Endothelial cell of umbilical vein (primary cell): Measurements from ENCODE around the gene FCN1. TPM values are rescaled to one million over a fixed set of nuclear protein-coding genes. Genes with fewer than 3 reads are reported as not detected.
A peak's percentile ranks its signal among the peaks of the same experiment; 100 is the strongest.

Experiments used
- BruUV-seq: library from RNA; stranded (reverse); fragments of 400-500 nt; replicated peaks from 2 replicates; lab custom pipeline; 2021; lab: Mats Ljungman, UMichigan
- CTCF ChIA-PET: fragments of 300-600, 350-600 bp; sonication (Branson Sonifier 250); formaldehyde crosslinking; loops from one replicate; lab custom pipeline; 2021; ENCODE audit warnings: antibody characterized with exemption, inconsistent platforms; lab: Charles Lee
- POLR2A ChIA-PET: fragments of 300-600, 350-600 bp; sonication (Branson Sonifier 250); formaldehyde crosslinking; loops from one replicate; lab custom pipeline; 2021; ENCODE audit warnings: antibody characterized with exemption, inconsistent platforms; lab: Charles Lee
- DNase-seq: peaks from one replicate; pipeline ENCODE4 v3.0.0-alpha.2; 2011; ENCODE audit warnings: low read depth, low spot score
- FAIRE-seq: peaks from 2 replicates; lab custom pipeline; 2011; peaks lifted over from hg19 to GRCh38; lab: Jason Lieb, UNC
- H2AFZ ChIP-seq: 2 replicates; pipeline ENCODE4 v1.6.0; 2012; ENCODE audit warnings: low read depth, low read length, control low read depth, inconsistent platforms
- H3K27ac ChIP-seq: 2 replicates; pipeline ENCODE4 v1.5.1; 2011; ENCODE audit warnings: low read depth, mild to moderate bottlenecking, control low read depth, low read length, moderate library complexity; ENCODE audit not compliant: insufficient read depth
- H3K27me3 ChIP-seq, 2 experiments: 2 replicates each; pipeline versions ENCODE4 v1.6.0 to v1.6.1; 2011; ENCODE audit warnings: low read length in 2 of 2, mixed read lengths in 1 of 2; ENCODE audit not compliant: control insufficient read depth in 2 of 2, insufficient read depth in 2 of 2
- H3K36me3 ChIP-seq, 2 experiments: 2 replicates in 1 of 2; 3 replicates in 1 of 2; pipeline ENCODE4 v1.5.1; 2011; ENCODE audit warnings: low read length in 2 of 2, mild to moderate bottlenecking in 1 of 2, moderate library complexity in 1 of 2; ENCODE audit not compliant: control insufficient read depth in 2 of 2, insufficient read depth in 2 of 2; ENCODE audit errors: extremely low read depth in 1 of 2
- H3K4me1 ChIP-seq: 3 replicates; pipeline ENCODE4 v1.5.1; 2011; ENCODE audit warnings: mild to moderate bottlenecking, low read length; ENCODE audit not compliant: control insufficient read depth, insufficient read depth; ENCODE audit errors: extremely low read depth
- H3K4me2 ChIP-seq: 2 replicates; pipeline ENCODE4 v1.6.1; 2011; ENCODE audit warnings: low read length, control low read depth, mixed read lengths; ENCODE audit not compliant: insufficient read depth
- H3K4me3 ChIP-seq, 3 experiments: fragments of 200-600 bp in 1 of 3; sonication (generic), shearing (Covaris generic) in 1 of 3; replicated peaks in 1 of 3; 2 replicates each; pipeline ENCODE4 v1.5.1; 2011 to 2016; ENCODE audit warnings: control low read depth in 3 of 3, low read length in 3 of 3, mild to moderate bottlenecking in 2 of 3, inconsistent platforms in 1 of 3, low read depth in 1 of 3, moderate library complexity in 1 of 3; ENCODE audit not compliant: insufficient read depth in 1 of 3
- H3K79me2 ChIP-seq: 2 replicates; pipeline ENCODE4 v1.6.0; 2012; ENCODE audit warnings: low read length, inconsistent platforms; ENCODE audit not compliant: control insufficient read depth, insufficient read depth
- H3K9ac ChIP-seq: replicated peaks from 2 replicates; pipeline ENCODE3; 2011; ENCODE audit warnings: low read length, control low read depth; ENCODE audit not compliant: insufficient read depth; ENCODE audit errors: extremely low read depth
- H3K9me1 ChIP-seq: replicated peaks from 3 replicates; pipeline ENCODE4 v1.6.0; 2011; ENCODE audit warnings: mild to moderate bottlenecking, low read length; ENCODE audit not compliant: control insufficient read depth, insufficient read depth; ENCODE audit errors: extremely low read depth
- H3K9me3 ChIP-seq: replicated peaks from 2 replicates; pipeline ENCODE4 v1.5.1; 2012; ENCODE audit warnings: low read length, inconsistent platforms; ENCODE audit not compliant: control insufficient read depth, insufficient read depth
- H4K20me1 ChIP-seq: replicated peaks from 2 replicates; pipeline ENCODE3; 2011; ENCODE audit warnings: mild to moderate bottlenecking, low read length; ENCODE audit not compliant: control insufficient read depth, insufficient read depth; ENCODE audit errors: extremely low read depth
- EZH2 ChIP-seq: IDR thresholded peaks from 2 replicates; pipeline ENCODE4 v1.6.1; 2012; ENCODE audit warnings: borderline replicate concordance, low read depth, mild to moderate bottlenecking, moderate library complexity, low read length, inconsistent platforms; ENCODE audit not compliant: severe bottlenecking
- FOS ChIP-seq: IDR thresholded peaks from 2 replicates; pipeline ENCODE4 v1.6.1; 2011; ENCODE audit warnings: mild to moderate bottlenecking, low read length, moderate library complexity, borderline replicate concordance; ENCODE audit not compliant: insufficient read depth
- GATA2 ChIP-seq: IDR thresholded peaks from 2 replicates; pipeline ENCODE4 v1.7.0; 2011; ENCODE audit warnings: low read depth, mild to moderate bottlenecking, moderate library complexity, mixed read lengths, low read length; ENCODE audit not compliant: insufficient read length, insufficient read depth
- JUN ChIP-seq: IDR thresholded peaks from 2 replicates; pipeline ENCODE4 v1.6.1; 2011; ENCODE audit warnings: borderline replicate concordance, low read depth; ENCODE audit not compliant: insufficient read length, insufficient read depth
- MYC ChIP-seq: IDR thresholded peaks from one replicate; pipeline ENCODE4 v1.6.1; 2011; ENCODE audit warnings: mild to moderate bottlenecking, low read depth, low read length
- POLR2A ChIP-seq: IDR thresholded peaks from 2 replicates; pipeline ENCODE4 v1.6.1; 2012; ENCODE audit warnings: low read depth, mild to moderate bottlenecking, control low read depth, low read length
- POLR2AphosphoS5 ChIP-seq: IDR thresholded peaks from 2 replicates; pipeline ENCODE4 v1.6.1; 2012; ENCODE audit warnings: low read depth, mild to moderate bottlenecking, control low read depth, low read length, moderate library complexity; ENCODE audit not compliant: insufficient read depth
- dilution Hi-C: fragments of 300-500 bp; cut with MboI; formaldehyde crosslinking; loops from one replicate; pipeline ENCODE4 v1.15.0; 2019; ENCODE audit warnings: low sequenced_read_pairs; ENCODE audit not compliant: extremely low pct_ligation_motif_present
- intact Hi-C: fragments of 100-400 bp; cut with micrococcal nuclease; formaldehyde crosslinking; loops from one replicate; pipeline ENCODE4 v1.10.0; 2022
- polyA plus RNA-seq, 4 experiments: library from polyadenylated mRNA; depleted of rRNA in 3 of 4; stranded (reverse) in 3 of 4; unstranded in 1 of 4; fragments of >200 nt; gene quantifications; 2 replicates each; pipeline versions ENCODE4 v1.2.1 to v1.2.3, GENCODE V29; 2011 to 2012; ENCODE audit warnings: missing spikeins in 1 of 4
- total RNA-seq: library from RNA; stranded (reverse); gene quantifications from 2 replicates; pipeline ENCODE4 v1.2.3, GENCODE V29; 2021
- TF ChIP-seq, protein P1 (sequence below), 2 donors: IDR thresholded peaks; 1 replicate in 1 of 2; 2 replicates in 1 of 2; pipeline ENCODE4 v1.5.1; 2011; ENCODE audit warnings: low read length in 2 of 2, mild to moderate bottlenecking in 2 of 2, moderate library complexity in 2 of 2, control low read depth in 1 of 2, inconsistent platforms in 1 of 2, low read depth in 1 of 2; ENCODE audit not compliant: insufficient read depth in 1 of 2; ENCODE audit errors: extremely low read depth in 1 of 2
- TF ChIP-seq, protein P2 (sequence below): IDR thresholded peaks from 2 replicates; pipeline ENCODE4 v1.6.1; 2011; ENCODE audit not compliant: insufficient read depth, insufficient read length

FCN1 gene
- total and polyA plus RNA-seq, 2 donors (not counting 3 experiments of a cell fraction or from before 2014, with no cell fraction given), result not detected

DNA sequence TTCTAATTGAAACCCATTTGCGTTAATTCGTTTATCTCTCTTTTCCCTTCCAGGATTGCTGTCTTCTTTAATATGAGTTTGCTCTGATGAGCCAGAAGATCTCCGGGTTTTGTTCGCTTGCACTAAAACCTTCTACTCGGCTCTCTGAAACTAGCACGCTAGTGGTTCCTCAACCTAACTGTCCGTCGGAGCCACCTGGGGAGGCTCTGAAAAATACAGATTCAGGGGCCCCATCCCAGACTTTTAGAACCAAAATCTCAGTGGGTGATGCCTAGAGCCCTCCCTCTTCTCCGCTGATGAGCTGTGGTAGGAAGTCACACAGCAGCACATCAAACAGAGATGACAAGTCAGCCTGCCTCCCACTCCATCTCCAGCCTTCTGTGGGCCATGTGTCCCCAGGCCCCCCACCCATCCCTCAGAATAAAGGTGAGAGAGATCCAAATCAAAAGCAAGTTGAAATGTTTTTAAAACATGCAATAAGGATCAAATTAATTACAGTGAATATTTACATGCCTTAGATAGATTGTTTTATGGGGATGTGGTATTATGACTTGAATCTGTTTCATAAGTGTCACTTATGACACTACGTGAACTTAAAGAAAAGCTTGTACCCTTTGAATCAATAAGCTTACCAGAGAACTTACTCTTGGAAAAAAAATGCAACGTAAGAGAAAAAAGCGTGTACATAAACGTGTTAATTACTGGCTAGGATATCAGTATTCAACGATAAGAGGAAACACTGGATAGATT is 20.7 kb downstream of the FCN1 start:
- BruUV-seq, result no TSS peak
- ChIA-PET POLR2A (no interaction called here), CTCF (interaction anchor here (1.0 to 1.6 kb wide), 2 partner anchors 13 to 119 kb away, joined by 3 to 6 read pairs; no protein-coding TSS in a partner anchor)
- no peaks in the 10 kb centered on the region for H4K20me1 ChIP-seq
- peaks cover 22% of the 10 kb centered on the region for H3K4me1 ChIP-seq
- intact Hi-C loops (no loop called here), dilution Hi-C loops (no loop called here)
- H3K9me1 ChIP-seq, result no peaks in the 10 kb centered on the region
- H3K36me3 ChIP-seq, result no peaks in the 10 kb centered on the region
- H3K9me3 ChIP-seq, result no peaks in the 10 kb centered on the region
- FAIRE-seq (no peak), DNase-seq (no peak)
- H2AFZ ChIP-seq, result no peak overlapping the region
- no peak overlapping the region for H3K27ac ChIP-seq
- H3K4me3 ChIP-seq, result no peak overlapping the region
- no peaks in the 10 kb centered on the region for H3K79me2 ChIP-seq
- TF ChIP-seq EZH2, result no peak
- TF ChIP-seq, protein P1, sequence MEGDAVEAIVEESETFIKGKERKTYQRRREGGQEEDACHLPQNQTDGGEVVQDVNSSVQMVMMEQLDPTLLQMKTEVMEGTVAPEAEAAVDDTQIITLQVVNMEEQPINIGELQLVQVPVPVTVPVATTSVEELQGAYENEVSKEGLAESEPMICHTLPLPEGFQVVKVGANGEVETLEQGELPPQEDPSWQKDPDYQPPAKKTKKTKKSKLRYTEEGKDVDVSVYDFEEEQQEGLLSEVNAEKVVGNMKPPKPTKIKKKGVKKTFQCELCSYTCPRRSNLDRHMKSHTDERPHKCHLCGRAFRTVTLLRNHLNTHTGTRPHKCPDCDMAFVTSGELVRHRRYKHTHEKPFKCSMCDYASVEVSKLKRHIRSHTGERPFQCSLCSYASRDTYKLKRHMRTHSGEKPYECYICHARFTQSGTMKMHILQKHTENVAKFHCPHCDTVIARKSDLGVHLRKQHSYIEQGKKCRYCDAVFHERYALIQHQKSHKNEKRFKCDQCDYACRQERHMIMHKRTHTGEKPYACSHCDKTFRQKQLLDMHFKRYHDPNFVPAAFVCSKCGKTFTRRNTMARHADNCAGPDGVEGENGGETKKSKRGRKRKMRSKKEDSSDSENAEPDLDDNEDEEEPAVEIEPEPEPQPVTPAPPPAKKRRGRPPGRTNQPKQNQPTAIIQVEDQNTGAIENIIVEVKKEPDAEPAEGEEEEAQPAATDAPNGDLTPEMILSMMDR (IDR thresholded peaks at IDR 0.05; ENCODE audit: extremely low read depth in 1 of 2, insufficient read depth in 1 of 2, low read depth in 1 of 2, low read length in 2 of 2), result no peak
- no peak for TF ChIP-seq GATA2
- TF ChIP-seq, protein P2, sequence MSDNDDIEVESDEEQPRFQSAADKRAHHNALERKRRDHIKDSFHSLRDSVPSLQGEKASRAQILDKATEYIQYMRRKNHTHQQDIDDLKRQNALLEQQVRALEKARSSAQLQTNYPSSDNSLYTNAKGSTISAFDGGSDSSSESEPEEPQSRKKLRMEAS, result no peak
- no peak for TF ChIP-seq POLR2A
- TF ChIP-seq POLR2AphosphoS5, result no peak
- TF ChIP-seq FOS, result no peak
- no peak for TF ChIP-seq JUN
- no peak for TF ChIP-seq MYC
- peak overlapping the region; percentile 13 for H3K4me2 ChIP-seq
- H3K27me3 ChIP-seq, result peaks cover 8 to 10% of the 10 kb centered on the region in 2 experiments
- H3K9ac ChIP-seq, result no peak overlapping the region
